GM12865 (cell line): ENCODE measurements around the gene SLC2A11.
"Not testable (repeated sequence)": the region's sequence is repeated elsewhere in the genome, so short reads cannot be mapped to it uniquely, and the experiment has no call there.

Experiments
- DNase-seq: peaks from one replicate; pipeline ENCODE4 v3.0.0; 2010; ENCODE audit warnings: low read depth
- H3K4me3 ChIP-seq: 2 replicates; pipeline ENCODE4 v1.5.1; 2011; ENCODE audit warnings: mild to moderate bottlenecking, low read depth, low read length, control low read depth
- TF ChIP-seq, protein P1 (sequence below): IDR thresholded peaks from 2 replicates; pipeline ENCODE4 v1.5.1; 2011; ENCODE audit warnings: low read length, control low read depth, low read depth, inconsistent platforms; ENCODE audit not compliant: insufficient read depth; ENCODE audit errors: missing control alignments

Gene SLC2A11

DNA sequence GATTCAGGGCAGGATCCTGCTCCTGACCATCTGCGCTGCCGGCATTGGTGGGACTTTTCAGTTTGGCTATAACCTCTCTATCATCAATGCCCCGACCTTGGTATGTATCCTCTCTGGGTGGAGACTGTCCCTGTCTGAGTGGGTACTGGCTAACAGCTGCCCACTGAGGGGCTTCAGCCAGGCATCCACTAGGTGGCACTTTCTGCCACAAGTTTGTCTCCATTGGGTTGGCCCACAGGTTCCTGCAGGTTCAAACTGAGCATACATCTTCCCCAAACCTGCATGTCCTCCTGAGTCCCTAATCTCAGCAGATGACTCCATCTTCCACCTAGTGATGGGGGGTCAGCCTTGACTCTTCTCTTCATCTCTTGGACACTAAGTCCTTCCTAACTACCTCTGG, 4.4 kb downstream of the SLC2A11 start:
- H3K4me3 ChIP-seq = no peak overlapping the region
- TF ChIP-seq, protein P1, sequence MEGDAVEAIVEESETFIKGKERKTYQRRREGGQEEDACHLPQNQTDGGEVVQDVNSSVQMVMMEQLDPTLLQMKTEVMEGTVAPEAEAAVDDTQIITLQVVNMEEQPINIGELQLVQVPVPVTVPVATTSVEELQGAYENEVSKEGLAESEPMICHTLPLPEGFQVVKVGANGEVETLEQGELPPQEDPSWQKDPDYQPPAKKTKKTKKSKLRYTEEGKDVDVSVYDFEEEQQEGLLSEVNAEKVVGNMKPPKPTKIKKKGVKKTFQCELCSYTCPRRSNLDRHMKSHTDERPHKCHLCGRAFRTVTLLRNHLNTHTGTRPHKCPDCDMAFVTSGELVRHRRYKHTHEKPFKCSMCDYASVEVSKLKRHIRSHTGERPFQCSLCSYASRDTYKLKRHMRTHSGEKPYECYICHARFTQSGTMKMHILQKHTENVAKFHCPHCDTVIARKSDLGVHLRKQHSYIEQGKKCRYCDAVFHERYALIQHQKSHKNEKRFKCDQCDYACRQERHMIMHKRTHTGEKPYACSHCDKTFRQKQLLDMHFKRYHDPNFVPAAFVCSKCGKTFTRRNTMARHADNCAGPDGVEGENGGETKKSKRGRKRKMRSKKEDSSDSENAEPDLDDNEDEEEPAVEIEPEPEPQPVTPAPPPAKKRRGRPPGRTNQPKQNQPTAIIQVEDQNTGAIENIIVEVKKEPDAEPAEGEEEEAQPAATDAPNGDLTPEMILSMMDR = peak; percentile 77
- peak; percentile 75 for DNase-seq

DNA sequence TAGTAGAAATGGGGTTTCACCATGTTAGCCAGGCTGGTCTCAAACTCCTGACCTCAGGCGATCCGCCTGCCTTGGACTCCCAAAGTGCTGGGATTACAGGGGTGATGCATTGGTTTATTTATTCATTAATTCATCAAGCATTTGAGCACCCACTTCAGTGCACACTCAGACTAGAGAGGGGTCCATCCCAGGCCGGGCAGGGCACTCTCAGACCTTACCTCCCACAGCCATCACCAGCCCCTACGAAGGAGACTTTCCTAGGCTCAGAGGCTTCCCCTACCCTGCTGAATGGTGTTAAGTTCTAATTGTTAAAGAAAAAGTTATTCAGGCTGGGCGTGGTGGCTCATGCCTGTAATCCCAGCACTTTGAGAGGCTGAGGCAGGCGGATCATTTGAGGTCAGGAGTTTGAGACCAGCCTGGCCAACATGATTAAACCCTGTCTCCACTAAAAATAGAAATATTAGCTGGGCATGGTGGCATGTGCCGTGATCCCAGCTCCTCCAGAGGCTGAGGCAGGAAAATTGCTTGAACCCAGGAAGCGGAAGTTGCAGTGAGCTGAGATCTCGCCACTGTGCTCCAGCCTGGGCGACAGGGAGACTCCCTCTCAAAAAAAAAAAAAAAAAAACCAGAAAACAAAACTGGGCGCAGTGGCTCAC, 7.0 kb downstream of the SLC2A11 start:
- not testable (repeated sequence) for DNase-seq, H3K4me3 ChIP-seq

DNA sequence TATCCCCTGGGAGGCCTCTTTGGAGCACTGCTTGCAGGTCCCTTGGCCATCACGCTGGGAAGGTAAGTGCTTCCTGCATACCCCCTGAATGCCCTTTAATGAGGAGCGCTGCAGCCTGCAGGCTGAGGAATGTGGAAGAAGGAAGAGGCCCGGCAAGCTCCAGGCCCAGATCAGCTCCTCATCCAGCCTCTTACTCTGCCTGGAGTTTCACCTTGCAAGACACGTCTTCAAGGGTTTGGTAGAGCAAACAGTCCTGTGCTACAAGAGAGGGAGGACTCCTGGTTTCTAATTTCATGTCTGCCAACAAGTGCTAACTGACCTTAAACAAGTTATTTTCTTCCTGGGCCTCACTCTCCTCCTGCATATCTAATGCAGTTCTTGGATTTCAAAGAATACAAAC, 10.9 kb downstream of the SLC2A11 start:
- TF ChIP-seq, protein P1 = no peak
- H3K4me3 ChIP-seq = no peak overlapping the region
- DNase-seq = no peak

DNA sequence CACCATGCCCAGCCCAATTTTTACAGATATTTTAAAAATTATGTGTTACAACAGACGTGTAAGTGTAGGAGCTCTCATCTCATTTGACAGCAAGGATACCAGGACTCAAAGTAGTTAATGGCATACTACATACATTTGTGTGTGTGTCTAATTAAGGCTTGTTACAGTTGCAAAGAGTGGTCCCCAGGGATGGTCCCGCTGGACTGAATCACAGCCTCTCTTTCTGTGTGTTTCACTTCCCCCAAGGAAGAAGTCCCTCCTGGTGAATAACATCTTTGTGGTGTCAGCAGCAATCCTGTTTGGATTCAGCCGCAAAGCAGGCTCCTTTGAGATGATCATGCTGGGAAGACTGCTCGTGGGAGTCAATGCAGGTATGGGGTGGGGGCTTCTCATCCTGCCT, 17.2 kb downstream of the SLC2A11 start:
- TF ChIP-seq, protein P1 = no peak
- H3K4me3 ChIP-seq = no peak overlapping the region
- no peak for DNase-seq

DNA sequence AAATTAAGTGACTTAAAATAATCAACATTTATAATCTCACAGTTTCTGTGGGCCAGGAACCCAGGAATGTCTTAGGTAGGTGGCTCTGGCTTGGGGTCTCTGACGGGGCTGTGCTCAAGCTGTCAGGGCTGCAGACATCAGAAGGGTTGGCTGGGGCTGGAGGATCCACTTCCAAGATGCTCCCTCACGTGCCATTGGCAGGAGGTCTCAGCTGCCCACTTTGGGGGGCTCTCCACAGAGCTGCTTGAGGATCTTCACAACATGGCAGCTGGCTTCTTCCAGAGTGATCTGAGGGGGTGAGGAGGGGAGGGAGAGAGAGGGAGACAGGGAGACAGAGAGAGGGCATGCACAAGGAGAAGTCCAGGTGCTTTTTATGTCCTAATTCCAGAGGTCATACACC, 18.1 kb downstream of the SLC2A11 start:
- TF ChIP-seq, protein P1 = no peak
- DNase-seq = no peak
- H3K4me3 ChIP-seq = no peak overlapping the region

DNA sequence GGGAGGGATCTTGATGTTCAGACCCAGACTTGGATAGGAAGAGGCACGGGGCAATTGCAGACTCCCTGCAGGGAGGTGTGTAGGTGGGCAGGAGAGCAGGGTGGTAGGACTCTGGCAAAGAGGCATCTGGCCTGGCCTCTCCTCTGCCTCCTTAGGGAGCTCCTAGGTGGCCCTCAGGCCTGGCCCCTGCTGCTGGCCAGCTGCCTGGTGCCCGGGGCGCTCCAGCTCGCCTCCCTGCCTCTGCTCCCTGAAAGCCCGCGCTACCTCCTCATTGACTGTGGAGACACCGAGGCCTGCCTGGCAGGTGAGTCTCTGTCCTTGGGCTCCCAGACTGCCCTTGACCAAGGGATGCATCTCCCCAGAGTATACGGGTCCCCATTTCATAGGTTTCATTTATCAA, 19.9 kb downstream of the SLC2A11 start:
- TF ChIP-seq, protein P1 = no peak
- no peak overlapping the region for H3K4me3 ChIP-seq
- no peak for DNase-seq

DNA sequence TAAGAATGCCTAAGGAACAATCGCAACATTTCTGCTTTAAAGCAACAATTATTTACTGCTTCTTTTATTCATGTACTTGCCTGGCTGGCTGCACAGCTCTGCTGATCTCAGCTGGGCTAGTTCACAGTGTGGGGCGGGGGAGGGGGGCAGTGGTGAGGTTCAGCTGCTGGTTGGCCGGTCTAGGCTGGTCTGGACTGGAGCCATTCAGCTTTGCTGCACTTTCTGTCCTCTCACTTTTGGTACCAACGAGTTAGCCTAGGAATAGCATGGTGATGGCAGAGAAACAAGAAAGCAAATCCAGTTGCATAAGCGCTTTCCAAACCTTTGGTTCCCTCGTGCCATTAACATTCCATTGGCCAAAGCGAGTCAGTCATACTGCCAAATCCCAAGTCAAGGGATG, 20.5 kb downstream of the SLC2A11 start:
- no peak for DNase-seq
- TF ChIP-seq, protein P1 = no peak
- no peak overlapping the region for H3K4me3 ChIP-seq
